Hematopoietic multipotent progenitor cell (in vitro differentiated cells): Measurements from ENCODE around the gene SLC25A28. TPM values are rescaled to one million over a fixed set of nuclear protein-coding genes. Genes with fewer than 3 reads are reported as not detected.

ENCODE experiments used
- DNase-seq, 3 donors: peaks; one replicate each; pipeline ENCODE4 v3.0.0-alpha.2; 2011 to 2015; ENCODE audit warnings: low read depth in 2 of 3, low spot score in 2 of 3
- total RNA-seq: library from RNA; depleted of rRNA; stranded (reverse); fragments of >200 nt; gene quantifications from one replicate; pipeline ENCODE4 v1.2.3, GENCODE V29; 2012

The SLC25A28 gene
- 53.1 TPM for total RNA-seq

DNA sequence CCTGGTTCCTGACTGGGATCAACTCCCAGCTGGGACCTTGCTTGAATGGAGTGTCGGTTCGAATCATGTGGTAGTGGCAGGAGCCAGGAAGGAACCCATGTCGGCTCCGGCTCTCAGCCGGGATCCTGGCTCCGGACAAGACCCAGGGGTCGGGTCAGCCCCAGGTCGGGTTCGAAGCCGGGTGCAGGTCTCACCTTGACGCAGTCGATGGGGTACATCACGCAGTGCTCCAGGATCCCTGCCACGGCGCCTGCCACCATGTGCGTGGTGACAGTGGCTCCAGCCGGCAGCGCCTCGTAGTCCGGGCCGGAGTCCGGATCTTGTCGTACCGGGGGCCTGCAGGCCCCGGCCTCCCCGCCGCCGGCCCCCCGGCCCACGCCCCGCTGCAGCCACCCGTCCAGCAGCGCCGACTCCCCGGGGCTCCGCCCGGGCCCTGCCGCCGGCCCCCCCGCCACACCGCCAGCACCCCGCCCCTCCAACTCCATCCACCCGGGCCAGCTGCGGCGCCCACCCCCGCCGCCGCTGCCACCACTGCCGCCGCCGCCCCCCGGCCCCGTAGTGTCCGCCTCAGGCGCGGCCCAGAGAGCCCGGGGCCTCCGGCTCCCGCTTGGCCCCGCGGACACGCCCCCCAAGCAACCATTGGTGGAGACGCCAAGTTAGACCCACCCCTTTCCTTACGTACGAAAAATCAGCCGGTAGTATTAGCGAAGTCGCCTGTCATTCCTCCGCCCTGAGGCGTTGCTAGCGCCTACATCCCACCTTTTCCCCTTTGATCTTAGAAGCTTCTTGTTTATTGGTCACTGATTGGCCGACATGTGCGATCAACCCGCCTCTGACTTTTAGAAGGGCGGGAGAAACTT, at the start of gene SLC25A28:
SLC25A28 (minus strand) TSS at position 589 of the 860 bp plus-strand sequence; CDS start at position 485, 104 bp downstream.
- peak in 1 of 3 donors; percentile 7 for DNase-seq

GRCh38 chr10:99667108-99667751, 47.0 kb upstream of the SLC25A28 start:
- no peak for DNase-seq

DNA sequence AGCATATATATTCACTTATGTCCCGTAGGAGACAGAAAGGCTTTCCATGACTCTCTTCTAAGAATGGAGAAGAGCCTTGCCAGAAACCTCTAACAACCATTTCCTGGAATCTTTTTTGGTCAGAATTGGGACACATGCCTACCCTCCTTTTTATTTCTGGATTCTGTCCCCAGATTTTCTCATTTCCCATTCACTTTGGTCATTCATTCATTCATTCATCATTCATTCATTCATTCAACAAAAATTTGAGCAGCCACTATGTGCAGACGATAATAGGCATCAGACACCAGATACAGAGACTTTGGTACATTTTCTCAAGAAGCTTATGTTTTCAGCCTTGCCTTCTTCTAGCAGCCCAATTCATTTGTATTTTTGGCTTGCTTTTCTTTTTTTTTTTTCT, 45.1 kb upstream of the SLC25A28 start:
- no peak for DNase-seq

DNA sequence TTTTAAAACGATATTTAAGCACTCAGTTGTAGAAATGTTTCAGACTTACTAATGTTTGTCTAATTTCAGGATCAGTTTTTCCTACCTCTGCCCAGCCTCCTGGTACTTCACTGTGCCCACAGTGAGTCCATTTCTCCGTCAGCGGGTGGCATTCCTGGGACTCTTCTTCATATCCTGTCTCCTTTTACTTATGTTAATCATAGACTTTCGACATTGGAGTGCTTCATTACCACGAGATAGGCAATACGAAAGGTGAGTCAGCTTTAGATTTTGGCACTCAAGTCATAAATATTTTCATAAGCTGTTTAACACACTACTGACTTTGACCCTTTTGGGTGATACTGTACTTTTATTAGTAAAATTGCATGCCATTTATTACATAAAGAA, 41.1 kb upstream of the SLC25A28 start:
- no peak for DNase-seq

DNA sequence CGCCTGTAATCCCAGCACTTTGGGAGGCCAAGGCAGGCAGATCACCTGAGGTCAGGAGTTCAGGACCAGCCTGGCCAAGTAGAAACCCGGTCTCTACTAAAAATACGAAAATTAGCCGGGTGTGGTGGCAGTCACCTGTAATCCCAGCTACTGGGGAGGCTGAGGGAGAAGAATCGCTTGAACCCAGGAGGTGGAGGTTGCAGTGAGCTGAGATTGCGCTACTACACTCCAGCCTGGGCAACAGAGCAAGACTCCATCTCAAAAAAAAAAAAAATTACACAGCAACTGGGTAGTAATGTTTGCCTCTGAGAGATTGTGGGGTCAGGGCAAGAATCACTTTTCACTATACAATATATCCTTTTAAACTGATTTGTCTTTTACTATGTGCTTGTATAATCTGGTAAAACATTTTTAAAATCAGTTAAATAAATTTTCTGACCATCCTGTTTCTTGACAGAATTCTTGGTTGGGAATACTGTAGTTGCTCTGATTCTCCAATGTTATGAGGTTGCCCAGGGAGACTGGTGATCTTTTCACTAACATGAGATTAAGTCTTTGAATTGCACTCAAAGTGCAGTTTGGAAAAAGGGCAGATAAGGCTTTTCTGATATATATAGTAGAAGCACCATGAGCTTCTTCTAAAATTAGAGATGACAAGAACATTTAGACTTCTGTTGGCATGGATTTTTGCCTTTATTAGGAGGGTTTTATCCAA, 40.6 kb upstream of the SLC25A28 start:
- no peak for DNase-seq

- no peak for DNase-seq
Observed at GRCh38 chr10:99659868-99660366, 39.7 kb upstream of the SLC25A28 start.

- peak; percentile 64 to 93 (median 89) for DNase-seq
Observed at GRCh38 chr10:99659031-99659867, 39.0 kb upstream of the SLC25A28 start, which contains the start of gene ENTPD7. Gene ENTPD7 (plus strand): TSS chr10:99659509. CDS start chr10:99659957, 448 bp downstream.

GRCh38 chr10:99658622-99659030, 38.4 kb upstream of the SLC25A28 start:
- peak in 1 of 3 donors; percentile 14 for DNase-seq

GRCh38 chr10:99656199-99657064, 36.2 kb upstream of the SLC25A28 start:
- no peak for DNase-seq

- no peak for DNase-seq
Observed at GRCh38 chr10:99654390-99655175, 34.3 kb upstream of the SLC25A28 start.

- DNase-seq = no peak
Observed at GRCh38 chr10:99652800-99653390, 32.7 kb upstream of the SLC25A28 start.

DNA sequence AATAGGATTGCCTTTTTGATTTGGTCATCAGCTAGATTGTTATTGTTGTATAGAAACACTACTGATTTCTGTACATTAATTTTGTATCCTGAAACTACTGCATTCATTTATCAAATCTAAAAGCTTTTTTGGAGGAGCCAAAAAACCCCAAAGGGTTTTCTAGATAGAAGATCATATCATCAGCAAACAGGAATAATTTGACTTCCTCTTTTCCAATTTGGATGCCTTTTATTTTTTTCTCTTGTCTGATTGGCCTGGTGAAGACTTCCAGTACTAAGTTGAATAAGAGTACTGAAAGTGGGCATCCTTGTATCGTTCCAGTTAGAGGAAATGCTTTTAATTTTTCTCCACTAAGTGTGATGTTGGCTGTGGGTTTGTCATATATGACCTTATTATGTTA, 28.5 kb upstream of the SLC25A28 start:
- peak in 1 of 3 donors; percentile 16 for DNase-seq

DNA sequence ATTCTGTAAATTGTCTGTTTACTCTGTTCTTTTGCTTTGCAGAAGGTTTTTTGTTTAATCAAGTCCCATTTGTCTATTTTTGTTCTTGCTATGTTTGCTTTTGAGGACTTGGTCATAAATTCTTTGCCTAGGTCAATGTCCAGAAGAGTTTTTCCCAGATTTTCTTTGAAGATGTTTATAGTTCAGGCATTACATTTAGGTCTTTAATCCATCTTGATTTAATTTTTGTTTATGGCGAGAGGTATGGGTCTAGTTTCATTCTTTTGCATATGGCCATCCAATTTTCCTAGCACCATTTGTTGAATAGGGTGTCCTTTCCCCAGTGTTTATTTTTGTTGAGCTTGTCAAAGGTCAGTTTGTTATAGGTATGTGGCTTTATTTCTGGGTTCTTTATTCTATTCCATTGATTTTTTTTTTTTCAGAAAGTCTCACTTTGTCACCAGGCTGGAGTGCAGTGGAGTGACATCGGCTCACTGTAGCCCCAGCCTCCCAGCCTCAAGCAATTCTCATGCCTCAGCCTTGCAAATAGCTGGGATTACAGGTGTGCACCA, 27.4 kb upstream of the SLC25A28 start:
- no peak for DNase-seq

- DNase-seq = no peak
Observed at GRCh38 chr10:99633832-99634231, 13.6 kb upstream of the SLC25A28 start.

DNA sequence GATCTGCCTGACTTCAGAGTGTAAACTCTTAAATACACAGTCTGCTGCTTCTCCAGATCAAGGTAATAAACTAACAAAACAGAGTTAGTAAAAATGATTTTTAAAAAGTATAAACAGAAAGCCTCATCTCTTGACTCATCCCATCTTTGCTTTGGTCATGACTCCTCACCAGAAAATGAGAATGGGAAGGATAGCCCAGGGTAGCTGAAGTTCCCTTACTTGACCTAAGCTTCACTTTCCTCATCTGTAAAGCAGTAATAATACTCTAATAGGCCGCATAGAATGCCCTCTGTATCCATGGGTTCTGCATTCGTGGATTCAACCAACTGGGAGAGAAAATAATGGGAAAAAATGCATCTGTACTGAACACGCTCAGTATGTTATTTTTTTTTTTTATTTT, 11.3 kb upstream of the SLC25A28 start:
- no peak for DNase-seq

- DNase-seq = no peak
Observed at GRCh38 chr10:99630991-99631390, 10.8 kb upstream of the SLC25A28 start.

DNA sequence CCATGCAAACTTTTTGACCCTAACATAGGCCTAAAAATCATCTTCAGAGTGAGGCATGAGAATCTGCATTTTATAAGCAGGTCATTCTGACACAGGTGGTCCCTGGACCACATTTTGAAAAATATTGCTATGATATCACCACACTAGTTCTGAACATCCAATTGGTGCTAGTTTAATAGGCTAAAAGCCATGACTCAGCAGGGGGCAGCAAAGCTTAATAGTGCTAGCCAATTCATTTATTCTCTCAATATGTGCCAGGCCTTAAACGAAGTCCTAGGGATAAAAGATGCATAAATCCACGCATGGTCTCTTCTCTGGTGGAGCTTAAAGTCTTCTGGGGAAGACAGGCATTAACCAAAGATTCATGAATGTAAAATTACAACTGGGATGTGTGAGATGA, 10.2 kb upstream of the SLC25A28 start:
- peak in 2 of 3 donors; percentile 58 to 85 for DNase-seq

- DNase-seq = no peak
Observed at GRCh38 chr10:99629625-99629978, 9.4 kb upstream of the SLC25A28 start.
